GM19397 (cell line): ENCODE data around the gene S100A14.

ENCODE experiments used
- ATAC-seq: cut with Tn5 transposase; IDR thresholded peaks from one replicate; pipeline ENCODE4 v1.9.1; 2021; ENCODE audit warnings: mild to moderate bottlenecking, moderate library complexity; ENCODE audit not compliant: unreplicated experiment

S100A14 gene

GRCh38 chr1:153566414-153567371 lies 49.4 kb downstream of the S100A14 start:
- ATAC-seq: no peak

GRCh38 chr1:153565529-153566374 lies 50.4 kb downstream of the S100A14 start, which contains the start of gene S100A2:
Gene S100A2, minus strand, starts transcription at chr1:153565844. Its CDS starts 1,967 bp downstream, at chr1:153563877.
- ATAC-seq: no peak
